ENCODE data around the gene CLDN5.

- no peak for TF ChIP-seq CTCF (IDR thresholded peaks at IDR 0.05; ENCODE audit: insufficient read depth, low read length)
- no peak for TF ChIP-seq POLR2AphosphoS5 (IDR thresholded peaks at IDR 0.05; ENCODE audit: low read depth)
- TF ChIP-seq REST (IDR thresholded peaks at IDR 0.05; ENCODE audit: insufficient replicate concordance, low read depth) = no peak
- no peak for TF ChIP-seq GABPA (IDR thresholded peaks at IDR 0.05; ENCODE audit: low read depth)
Measured at GRCh38 chr22:19535001-19535400, 10.8 kb upstream of the CLDN5 start.
